IMR-90 (cell line): ENCODE measurements around the gene ZFYVE28. TPM values are rescaled to one million over a fixed set of nuclear protein-coding genes. Genes with fewer than 3 reads are reported as not detected.

Source experiments
- ATAC-seq: fragments of 200-7000 bp; cut with Tn5 transposase; 2 replicates; pipeline ENCODE4 v1.9.1; 2020; ENCODE audit warnings: low read depth, mild to moderate bottlenecking, moderate library complexity
- BruUV-seq: library from RNA; stranded (reverse); fragments of 400-500 nt; replicated peaks from 2 replicates; lab custom pipeline; 2021; lab: Mats Ljungman, UMichigan
- CTCF ChIA-PET: fragments of 300-600 bp; formaldehyde crosslinking; extraction: SDS; loops from one replicate; lab custom pipeline; 2021; ENCODE audit warnings: antibody characterized with exemption; lab: Yijun Ruan, JAX
- POLR2A ChIA-PET: fragments of 300-600 bp; sonication (Branson Sonifier 250); formaldehyde crosslinking; loops from one replicate; lab custom pipeline; 2022; ENCODE audit warnings: antibody characterized with exemption; ENCODE audit not compliant: unreplicated experiment; lab: Charles Lee
- DNase-seq: peaks from one replicate; pipeline ENCODE4 v3.0.0; 2013
- H2AFZ ChIP-seq: replicated peaks from 2 replicates; pipeline ENCODE3; 2013; ENCODE audit warnings: low read length, mild to moderate bottlenecking; ENCODE audit not compliant: poor library complexity
- H2AK5ac ChIP-seq: 2 replicates; pipeline ENCODE4 v1.6.1; 2013; ENCODE audit warnings: low read depth, low read length, inconsistent platforms
- H2AK9ac ChIP-seq: replicated peaks from 2 replicates; pipeline ENCODE3; 2013; ENCODE audit warnings: mild to moderate bottlenecking, low read depth, low read length, moderate library complexity; ENCODE audit not compliant: poor library complexity
- H2BK120ac ChIP-seq: 2 replicates; pipeline ENCODE4 v1.6.1; 2013; ENCODE audit warnings: low read depth, low read length, inconsistent platforms
- H2BK15ac ChIP-seq: 3 replicates; pipeline ENCODE4 v1.6.1; 2013; ENCODE audit warnings: low read depth, low read length, inconsistent platforms
- H2BK20ac ChIP-seq: 2 replicates; pipeline ENCODE4 v1.6.1; 2013; ENCODE audit warnings: low read depth, mild to moderate bottlenecking, inconsistent platforms, low read length, moderate library complexity
- H2BK5ac ChIP-seq: 2 replicates; pipeline ENCODE4 v1.6.1; 2013; ENCODE audit warnings: mild to moderate bottlenecking, low read depth, low read length, inconsistent platforms; ENCODE audit not compliant: poor library complexity, severe bottlenecking
- H3K14ac ChIP-seq: replicated peaks from 2 replicates; pipeline ENCODE4 v1.6.1; 2013; ENCODE audit warnings: low read depth, low read length, inconsistent platforms
- H3K18ac ChIP-seq: 2 replicates; pipeline ENCODE4 v1.6.1; 2013; ENCODE audit warnings: low read depth, low read length, control low read depth
- H3K23ac ChIP-seq: 2 replicates; pipeline ENCODE4 v1.6.1; 2013; ENCODE audit warnings: low read depth, low read length, inconsistent platforms
- H3K27ac ChIP-seq: 2 replicates; pipeline ENCODE4 v1.5.1; 2013; ENCODE audit warnings: mild to moderate bottlenecking, control low read depth, low read length; ENCODE audit not compliant: insufficient read depth
- H3K27me3 ChIP-seq: 2 replicates; pipeline ENCODE4 v1.6.1; 2013; ENCODE audit warnings: low read length; ENCODE audit not compliant: control insufficient read depth, insufficient read depth
- H3K36me3 ChIP-seq: 2 replicates; pipeline ENCODE4 v1.6.1; 2013; ENCODE audit warnings: low read length, mixed read lengths; ENCODE audit not compliant: control insufficient read depth, insufficient read depth
- H3K4ac ChIP-seq: 2 replicates; pipeline ENCODE4 v1.6.1; 2013; ENCODE audit warnings: low read depth, low read length, inconsistent platforms
- H3K4me1 ChIP-seq: 2 replicates; pipeline ENCODE4 v1.6.1; 2013; ENCODE audit warnings: low read length, mixed read lengths; ENCODE audit not compliant: control insufficient read depth, insufficient read depth
- H3K4me2 ChIP-seq: 2 replicates; pipeline ENCODE4 v1.6.1; 2013; ENCODE audit warnings: low read depth, mild to moderate bottlenecking, control low read depth, low read length, moderate library complexity
- H3K4me3 ChIP-seq: 2 replicates; pipeline ENCODE4 v1.5.1; 2013; ENCODE audit warnings: low read depth, mild to moderate bottlenecking, control low read depth, low read length, moderate library complexity; ENCODE audit not compliant: insufficient read depth
- H3K56ac ChIP-seq: 2 replicates; pipeline ENCODE4 v1.6.1; 2013; ENCODE audit warnings: low read length, inconsistent platforms; ENCODE audit not compliant: insufficient read depth; ENCODE audit errors: extremely low read depth
- H3K79me1 ChIP-seq, 2 experiments: 2 replicates each; pipeline ENCODE4 v1.6.1; 2013; ENCODE audit warnings: low read length in 2 of 2, inconsistent platforms in 1 of 2, low read depth in 1 of 2
- H3K9ac ChIP-seq: 2 replicates; pipeline ENCODE4 v1.6.1; 2013; ENCODE audit warnings: low read depth, low read length, control low read depth
- H3K9me1 ChIP-seq: 2 replicates; pipeline ENCODE4 v1.6.1; 2013; ENCODE audit warnings: low read length, inconsistent platforms; ENCODE audit not compliant: insufficient read depth
- H3K9me3 ChIP-seq: 2 replicates; pipeline ENCODE4 v1.6.1; 2013; ENCODE audit warnings: low read length; ENCODE audit not compliant: control insufficient read depth, insufficient read depth
- H4K20me1 ChIP-seq: 2 replicates; pipeline ENCODE4 v1.6.1; 2013; ENCODE audit warnings: low read length, inconsistent platforms; ENCODE audit not compliant: insufficient read depth
- H4K5ac ChIP-seq: 2 replicates; pipeline ENCODE4 v1.6.1; 2013; ENCODE audit warnings: mild to moderate bottlenecking, low read depth, low read length, control low read depth
- H4K8ac ChIP-seq, 2 experiments: 2 replicates each; pipeline ENCODE4 v1.6.1; 2013; ENCODE audit warnings: low read depth in 2 of 2, low read length in 2 of 2, control low read depth in 1 of 2, inconsistent platforms in 1 of 2
- H4K91ac ChIP-seq: 2 replicates; pipeline ENCODE4 v1.6.1; 2013; ENCODE audit warnings: low read depth, low read length, inconsistent platforms; ENCODE audit not compliant: insufficient read depth
- BHLHE40 ChIP-seq: fragments of 150-350 bp; IDR thresholded peaks from 2 replicates; pipeline ENCODE4 v1.6.1; 2016; ENCODE audit warnings: mild to moderate bottlenecking, low read depth, low read length
- MAFK ChIP-seq: IDR thresholded peaks from 2 replicates; pipeline ENCODE4 v1.6.1; 2012; ENCODE audit warnings: low read depth, low read length, improper control_type of control experiment
- WGBS, 2 experiments: methylation state at CpG; one replicate each; pipeline versions ENCODE4 v1.1.5 to v1.1.7; 2013; ENCODE audit warnings: missing lambda C conversion rate in 2 of 2; ENCODE audit not compliant: insufficient read length in 1 of 2; ENCODE audit errors: extremely low coverage in 2 of 2; 5-methylcytosine and 5-hydroxymethylcytosine counted together
- dilution Hi-C: fragments of 300-500 bp; cut with HindIII; formaldehyde crosslinking; loops from one replicate; pipeline ENCODE4 v1.14.3; 2018; ENCODE audit warnings: low sequenced_read_pairs; ENCODE audit not compliant: unreplicated experiment
- in situ Hi-C: fragments of 300-500 bp; cut with MboI; formaldehyde crosslinking; loops from 3 replicates; pipeline ENCODE4 v1.14.3; 2019; ENCODE audit warnings: low sequenced_read_pairs, inconsistent platforms, mixed read lengths
- intact Hi-C: fragments of 100-400 bp; cut with micrococcal nuclease; formaldehyde crosslinking; loops from 2 replicates; pipeline ENCODE4 v1.10.0; 2022
- polyA plus RNA-seq, 3 experiments: library from polyadenylated mRNA; depleted of rRNA; stranded (reverse); fragments of >200 nt; gene quantifications; 2 replicates each; pipeline ENCODE4 v1.2.3, GENCODE V29; 2012; ENCODE audit warnings: low replicate concordance in 1 of 3
- total RNA-seq: library from RNA; depleted of rRNA; stranded (reverse); fragments of >200 nt; gene quantifications from 2 replicates; pipeline ENCODE4 v1.2.3, GENCODE V29; 2012

Gene ZFYVE28
- total and polyA plus RNA-seq, 2 of the 4 experiments (the other 2 are of a cell fraction) = 0.36 to 1.2 TPM

DNA sequence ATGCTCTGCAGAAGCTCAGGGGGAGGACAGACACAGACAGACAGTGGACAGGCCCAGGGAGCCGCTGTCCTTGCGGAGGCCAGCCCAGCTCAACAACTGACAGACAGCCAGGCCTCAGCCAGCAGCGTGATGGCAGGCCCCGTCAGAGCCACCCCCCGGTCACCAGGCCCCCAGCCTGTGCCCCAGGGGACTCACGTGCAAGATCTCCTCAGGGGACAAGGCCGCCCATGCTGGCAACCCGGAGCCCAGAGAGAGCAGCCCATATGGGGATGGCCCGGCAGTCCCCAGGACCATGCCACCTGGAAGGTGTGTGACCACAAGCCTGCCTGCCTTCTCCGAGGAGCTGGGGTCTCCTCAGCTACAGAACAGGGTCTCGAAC lies 128.5 kb downstream of the ZFYVE28 start:
- ATAC-seq (no peak), DNase-seq (no peak)
- Histone ChIP-seq H3K9me3 (no peaks in the 10 kb centered on the region), H3K14ac (no peak overlapping the region), H4K20me1 (peaks cover 8% of the 10 kb centered on the region; the same call in 1 of the 2 replicates), H2BK20ac (no peak overlapping the region), H2BK15ac (no peak overlapping the region), H3K4me2 (no peak overlapping the region), H3K4ac (no peak overlapping the region), H2AK5ac (no peak overlapping the region), H3K4me3 (no peak overlapping the region), H3K23ac (no peak overlapping the region), H4K8ac (no peak overlapping the region), H2AFZ (no peak overlapping the region), H3K18ac (no peak overlapping the region), H2AK9ac (no peak overlapping the region), H2BK5ac (no peak overlapping the region), H3K9ac (no peak overlapping the region), H3K27ac (no peak overlapping the region), H3K27me3 (no peaks in the 10 kb centered on the region), H4K5ac (no peak overlapping the region), H3K9me1 (peaks cover 2% of the 10 kb centered on the region; the same call in 1 of the 2 replicates), H2BK120ac (no peak overlapping the region), H3K56ac (no peak overlapping the region), H3K36me3 (no peaks in the 10 kb centered on the region), H3K79me1 (no peaks in the 10 kb centered on the region), H4K91ac (no peak overlapping the region), H3K4me1 (peaks cover 12% of the 10 kb centered on the region)
- in situ Hi-C loops (no loop called here), dilution Hi-C loops (no loop called here), intact Hi-C loops (no loop called here)
- TF ChIP-seq BHLHE40 = no peak
- no peak for TF ChIP-seq MAFK
- CTCF ChIA-PET = interaction anchor here (0.5 kb wide), 1 partner anchor 101 kb away, joined by 4 read pairs; no protein-coding TSS in a partner anchor
- 86% methylated on average over 11 of the region's 11 CpGs; no CpG with 5 or more reads in 1 of the 2 experiments for WGBS, 2 experiments
- no TSS peak for BruUV-seq
- POLR2A ChIA-PET = no interaction called here
